NB4 (cell line): ENCODE data around the gene OR2AK2.

Source experiments
- MAX ChIP-seq: IDR thresholded peaks from 2 replicates; pipeline ENCODE4 v1.6.1; 2011; ENCODE audit warnings: low read depth, low read length
- MYC ChIP-seq: IDR thresholded peaks from 2 replicates; pipeline ENCODE4 v1.6.1; 2011; ENCODE audit warnings: low read depth, low read length
- POLR2A ChIP-seq: IDR thresholded peaks from 2 replicates; pipeline ENCODE4 v1.6.1; 2011; ENCODE audit warnings: mild to moderate bottlenecking; ENCODE audit not compliant: insufficient read length; ENCODE audit errors: extremely low read depth
- TF ChIP-seq, protein P1 (sequence below): IDR thresholded peaks from one replicate; pipeline ENCODE4 v1.5.1; 2012; ENCODE audit warnings: low read depth, low read length

GRCh38 chr1:247923941-247924340 is 41.1 kb upstream of the OR2AK2 start:
- TF ChIP-seq, protein P1, sequence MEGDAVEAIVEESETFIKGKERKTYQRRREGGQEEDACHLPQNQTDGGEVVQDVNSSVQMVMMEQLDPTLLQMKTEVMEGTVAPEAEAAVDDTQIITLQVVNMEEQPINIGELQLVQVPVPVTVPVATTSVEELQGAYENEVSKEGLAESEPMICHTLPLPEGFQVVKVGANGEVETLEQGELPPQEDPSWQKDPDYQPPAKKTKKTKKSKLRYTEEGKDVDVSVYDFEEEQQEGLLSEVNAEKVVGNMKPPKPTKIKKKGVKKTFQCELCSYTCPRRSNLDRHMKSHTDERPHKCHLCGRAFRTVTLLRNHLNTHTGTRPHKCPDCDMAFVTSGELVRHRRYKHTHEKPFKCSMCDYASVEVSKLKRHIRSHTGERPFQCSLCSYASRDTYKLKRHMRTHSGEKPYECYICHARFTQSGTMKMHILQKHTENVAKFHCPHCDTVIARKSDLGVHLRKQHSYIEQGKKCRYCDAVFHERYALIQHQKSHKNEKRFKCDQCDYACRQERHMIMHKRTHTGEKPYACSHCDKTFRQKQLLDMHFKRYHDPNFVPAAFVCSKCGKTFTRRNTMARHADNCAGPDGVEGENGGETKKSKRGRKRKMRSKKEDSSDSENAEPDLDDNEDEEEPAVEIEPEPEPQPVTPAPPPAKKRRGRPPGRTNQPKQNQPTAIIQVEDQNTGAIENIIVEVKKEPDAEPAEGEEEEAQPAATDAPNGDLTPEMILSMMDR = no peak
- no peak for TF ChIP-seq POLR2A
- no peak for TF ChIP-seq MAX
- TF ChIP-seq MYC = no peak
